OCI-LY7 (cell line): ENCODE data around the gene CDHR5. TPM values are rescaled to one million over a fixed set of nuclear protein-coding genes. Genes with fewer than 3 reads are reported as not detected.
"Not testable (repeated sequence)": the region's sequence is repeated elsewhere in the genome, so short reads cannot be mapped to it uniquely, and the experiment has no call there.

ENCODE experiments used
- BruUV-seq: library from RNA; stranded (reverse); fragments of 400-500 nt; replicated peaks from 2 replicates; lab custom pipeline; 2021; lab: Mats Ljungman, UMichigan
- CTCF ChIA-PET: fragments of 300-600 bp; sonication (Branson Sonifier 250); formaldehyde crosslinking; loops from one replicate; lab custom pipeline; 2022; ENCODE audit warnings: antibody characterized with exemption; ENCODE audit not compliant: unreplicated experiment; lab: Charles Lee
- POLR2A ChIA-PET: fragments of 300-600 bp; sonication (Branson Sonifier 250); formaldehyde crosslinking; loops from one replicate; lab custom pipeline; 2022; ENCODE audit warnings: antibody characterized with exemption; lab: Charles Lee
- DNase-seq: peaks from one replicate; pipeline ENCODE4 v3.0.0-alpha.2; 2015; ENCODE audit warnings: low spot score
- H2AFZ ChIP-seq: fragments of 200-600 bp; sonication (generic), shearing (Covaris generic); 2 replicates; pipeline ENCODE4 v1.6.1; 2014; ENCODE audit warnings: mild to moderate bottlenecking, antibody characterized with exemption, low read length, moderate library complexity
- H3K27ac ChIP-seq: fragments of 200-600 bp; sonication (generic); 2 replicates; pipeline ENCODE4 v1.5.1; 2014; ENCODE audit warnings: mixed run types, low read depth, mild to moderate bottlenecking, moderate library complexity, low read length, inconsistent platforms; ENCODE audit not compliant: poor library complexity, severe bottlenecking
- H3K36me3 ChIP-seq: fragments of 200-600 bp; sonication (generic); 2 replicates; pipeline ENCODE4 v1.6.1; 2014; ENCODE audit warnings: mild to moderate bottlenecking, antibody characterized with exemption, low read length, moderate library complexity, mixed read lengths; ENCODE audit not compliant: insufficient read depth
- H3K4me1 ChIP-seq: fragments of 200-600 bp; sonication (generic); 2 replicates; pipeline ENCODE4 v1.5.1; 2014; ENCODE audit warnings: mild to moderate bottlenecking, low read length; ENCODE audit not compliant: insufficient read depth, poor library complexity, severe bottlenecking
- H3K4me2 ChIP-seq: fragments of 200-600 bp; sonication (generic); 2 replicates; pipeline ENCODE4 v1.6.1; 2014; ENCODE audit warnings: mild to moderate bottlenecking, low read length
- H3K4me3 ChIP-seq: fragments of 200-600 bp; sonication (generic); 2 replicates; pipeline ENCODE4 v1.5.1; 2014; ENCODE audit warnings: mild to moderate bottlenecking, low read depth, low read length; ENCODE audit not compliant: poor library complexity, severe bottlenecking
- H3K79me2 ChIP-seq: fragments of 200-600 bp; sonication (generic); 2 replicates; pipeline ENCODE4 v1.6.1; 2016; ENCODE audit warnings: low read depth, mild to moderate bottlenecking, low read length, moderate library complexity, mixed read lengths; ENCODE audit not compliant: insufficient read depth
- H3K9me2 ChIP-seq: fragments of 200-600 bp; sonication (generic); 2 replicates; pipeline ENCODE4 v1.6.1; 2016; ENCODE audit warnings: mild to moderate bottlenecking, low read length, mixed read lengths; ENCODE audit not compliant: insufficient read depth
- H3K9me3 ChIP-seq: fragments of 200-600 bp; sonication (generic); 2 replicates; pipeline ENCODE4 v1.6.1; 2014; ENCODE audit warnings: mild to moderate bottlenecking, mixed run types, low read length, mixed read lengths
- H4K20me1 ChIP-seq: fragments of 200-600 bp; sonication (generic); 2 replicates; pipeline ENCODE4 v1.6.1; 2014; ENCODE audit warnings: mild to moderate bottlenecking, antibody characterized with exemption, low read length, moderate library complexity, mixed read lengths; ENCODE audit not compliant: insufficient read depth
- CTCF ChIP-seq: fragments of 200-600 bp; sonication (generic); conservative IDR thresholded peaks from 2 replicates; pipeline ENCODE4 v1.5.1; 2014; ENCODE audit warnings: mild to moderate bottlenecking, antibody characterized with exemption, low read length, moderate library complexity, mixed read lengths
- EZH2phosphoT487 ChIP-seq: fragments of 200-600 bp; sonication (generic); IDR thresholded peaks from 2 replicates; pipeline ENCODE4 v1.6.1; 2018; ENCODE audit warnings: low read depth, borderline replicate concordance, mild to moderate bottlenecking, mixed run types, antibody characterized with exemption, low read length, moderate library complexity, mixed read lengths
- intact Hi-C: fragments of 100-400 bp; cut with micrococcal nuclease; formaldehyde crosslinking; loops from one replicate; pipeline ENCODE4 v1.10.0; 2022; ENCODE audit not compliant: unreplicated experiment
- total RNA-seq, 2 experiments: library from RNA; depleted of rRNA in 1 of 2; stranded (reverse); fragments of >200 nt in 1 of 2; shearing (Covaris generic) in 1 of 2; gene quantifications; 2 replicates each; pipeline ENCODE4 v1.2.3, GENCODE V29; 2014 to 2022

Gene CDHR5
- total RNA-seq, 2 experiments from 2014 or later, result not detected

- Histone ChIP-seq H2AFZ (no peak overlapping the region), H3K9me3 (no peaks in the 10 kb centered on the region), H3K79me2 (no peaks in the 10 kb centered on the region), H3K36me3 (peaks cover 58% of the 10 kb centered on the region), H3K4me1 (peaks cover 9% of the 10 kb centered on the region), H3K4me2 (no peak overlapping the region), H3K27ac (no peak overlapping the region), H4K20me1 (no peaks in the 10 kb centered on the region), H3K9me2 (no peaks in the 10 kb centered on the region), H3K4me3 (no peak overlapping the region)
- no peak for DNase-seq
- ChIA-PET POLR2A (interaction anchor here (1.2 kb wide), 1 partner anchor 67 kb away, joined by 3 read pairs; no protein-coding TSS in a partner anchor), CTCF (no interaction called here)
- intact Hi-C loops, result no loop called here
- no peak for TF ChIP-seq EZH2phosphoT487
- TF ChIP-seq CTCF, result no peak
- BruUV-seq, result no TSS peak
Observed at GRCh38 chr11:656426-656825, 31.7 kb upstream of the CDHR5 start.

- H3K4me2 ChIP-seq, result no peak overlapping the region
- no peak for DNase-seq
- no peak overlapping the region for H2AFZ ChIP-seq
- TF ChIP-seq CTCF, result no peak
- TF ChIP-seq EZH2phosphoT487, result no peak
- intact Hi-C loops, result no loop called here
- no peak overlapping the region for H3K27ac ChIP-seq
- H3K79me2 ChIP-seq, result no peaks in the 10 kb centered on the region
- H3K9me3 ChIP-seq, result no peaks in the 10 kb centered on the region
- H3K4me1 ChIP-seq, result peaks cover 5% of the 10 kb centered on the region
- no peak overlapping the region for H3K4me3 ChIP-seq
- no peaks in the 10 kb centered on the region for H4K20me1 ChIP-seq
- ChIA-PET CTCF (no interaction called here), POLR2A (interaction anchor here (0.7 kb wide), 1 partner anchor 41 kb away, joined by 3 read pairs; the partner anchor contains the start of gene TMEM80)
- H3K36me3 ChIP-seq, result peaks cover 56% of the 10 kb centered on the region
- H3K9me2 ChIP-seq, result no peaks in the 10 kb centered on the region
- BruUV-seq, result no TSS peak
Observed at GRCh38 chr11:655036-655726, 30.4 kb upstream of the CDHR5 start.

- H3K27ac ChIP-seq, POLR2A ChIA-PET, DNase-seq, BruUV-seq, CTCF ChIA-PET, H4K20me1 ChIP-seq, H3K4me3 ChIP-seq, H2AFZ ChIP-seq, H3K9me2 ChIP-seq, H3K9me3 ChIP-seq, intact Hi-C loops, H3K4me1 ChIP-seq, H3K4me2 ChIP-seq, H3K79me2 ChIP-seq: not testable (repeated sequence)
- H3K36me3 ChIP-seq, result peaks cover 56% of the 10 kb centered on the region
Observed at GRCh38 chr11:654444-654843, 29.7 kb upstream of the CDHR5 start.
